RPMI7951 (cell line): Measurements from ENCODE around the gene CNDP1. TPM values are rescaled to one million over a fixed set of nuclear protein-coding genes. Genes with fewer than 3 reads are reported as not detected.

Experiments
- DNase-seq: peaks from one replicate; pipeline ENCODE4 v3.0.0-alpha.2; 2012; ENCODE audit warnings: low read depth
- total RNA-seq: library from RNA; depleted of rRNA; stranded (reverse); fragments of >200 nt; shearing (Covaris generic); gene quantifications from 2 replicates; pipeline ENCODE4 v1.2.3, GENCODE V29; 2014

CNDP1 gene
- total RNA-seq, 1 experiment from 2014 or later, result not detected

DNA sequence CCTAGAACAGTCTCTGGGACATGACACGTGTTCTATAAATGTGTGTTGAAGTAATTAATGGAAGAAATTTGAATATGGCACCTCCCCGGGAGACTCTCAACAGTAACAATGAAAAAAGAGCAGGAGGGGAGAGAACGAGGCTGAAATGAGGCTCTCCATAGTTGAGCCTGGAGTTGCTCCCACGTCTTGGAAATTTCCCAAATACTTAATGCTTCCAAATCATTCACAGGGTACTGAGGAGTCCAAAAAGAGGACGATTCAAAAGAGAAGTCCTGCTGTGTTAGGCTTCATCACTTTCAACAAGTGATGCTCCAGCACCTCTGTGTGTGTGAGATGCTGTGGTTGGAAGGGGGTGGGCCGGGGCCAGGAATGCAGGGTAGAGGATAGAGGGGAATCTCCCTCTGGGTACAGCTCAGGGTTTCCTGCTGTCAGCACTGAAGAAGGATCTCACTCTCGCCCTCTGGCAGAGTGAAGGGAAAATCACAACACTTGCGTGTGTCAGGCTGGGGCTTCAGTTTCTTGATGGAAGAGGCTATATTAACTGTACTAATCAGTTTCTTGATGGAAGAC, 45.3 kb downstream of the CNDP1 start:
- no peak for DNase-seq

DNA sequence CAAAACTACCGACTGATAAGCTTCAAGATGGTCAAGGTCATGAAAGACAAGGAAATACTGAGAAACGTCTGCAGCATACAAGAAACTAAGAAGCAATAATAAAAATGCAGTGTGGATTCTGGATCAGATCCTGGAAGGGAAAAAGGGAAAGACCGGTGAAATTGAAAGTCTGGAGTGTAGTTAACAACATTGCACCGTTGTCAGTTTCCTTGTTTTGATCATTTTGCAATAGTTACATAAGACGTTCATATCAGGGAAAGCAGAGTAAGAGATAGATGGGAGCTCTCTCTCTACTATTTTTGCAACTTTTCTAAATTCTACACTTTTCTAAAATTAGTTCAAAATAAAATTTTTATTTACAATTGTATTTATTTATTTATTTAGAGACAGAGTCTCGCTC, 48.3 kb downstream of the CNDP1 start:
- no peak for DNase-seq

DNA sequence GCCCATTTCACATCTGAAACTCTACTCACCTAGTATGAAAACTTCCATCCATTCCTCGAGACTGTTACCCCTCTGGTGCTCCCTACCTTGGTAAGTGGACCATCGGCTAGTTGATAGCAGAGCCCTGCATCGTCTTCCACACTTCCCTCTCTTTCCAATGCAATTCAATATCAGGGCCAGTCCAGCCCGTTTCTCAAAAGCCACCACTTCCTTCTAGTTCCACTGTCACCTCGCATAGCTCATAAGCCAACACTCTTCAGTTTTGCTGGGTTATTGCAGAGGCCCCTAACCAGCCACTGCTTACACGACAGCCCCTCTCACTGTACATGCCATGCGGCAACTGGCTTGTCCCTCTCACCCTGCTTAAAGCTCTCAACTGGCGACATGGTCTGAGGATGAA, 53.1 kb downstream of the CNDP1 start:
- no peak for DNase-seq

DNA sequence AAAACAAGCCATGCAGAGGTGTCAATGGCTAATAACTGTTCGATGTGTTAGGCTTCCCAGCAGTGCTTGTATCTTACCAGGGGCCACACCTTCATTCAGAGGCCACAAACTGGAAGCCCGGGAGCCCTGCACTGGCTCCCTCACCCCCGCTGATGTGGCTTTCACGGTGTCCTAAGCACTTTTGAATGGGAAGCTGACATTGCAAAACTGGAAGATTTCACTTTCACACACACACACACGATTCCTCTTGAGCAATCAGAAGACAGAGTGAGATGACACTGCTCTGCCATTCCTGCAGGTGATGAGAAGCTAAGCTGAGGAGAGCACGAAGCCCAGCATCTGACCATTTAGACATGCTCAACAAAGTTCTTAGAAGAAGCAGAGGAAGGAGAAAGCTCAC, 54.7 kb downstream of the CNDP1 start:
- DNase-seq, result no peak

- DNase-seq, result no peak
Observed at GRCh38 chr18:74589811-74590210, 55.5 kb downstream of the CNDP1 start.

- DNase-seq, result no peak
Observed at GRCh38 chr18:74590671-74591070, 56.4 kb downstream of the CNDP1 start.

DNA sequence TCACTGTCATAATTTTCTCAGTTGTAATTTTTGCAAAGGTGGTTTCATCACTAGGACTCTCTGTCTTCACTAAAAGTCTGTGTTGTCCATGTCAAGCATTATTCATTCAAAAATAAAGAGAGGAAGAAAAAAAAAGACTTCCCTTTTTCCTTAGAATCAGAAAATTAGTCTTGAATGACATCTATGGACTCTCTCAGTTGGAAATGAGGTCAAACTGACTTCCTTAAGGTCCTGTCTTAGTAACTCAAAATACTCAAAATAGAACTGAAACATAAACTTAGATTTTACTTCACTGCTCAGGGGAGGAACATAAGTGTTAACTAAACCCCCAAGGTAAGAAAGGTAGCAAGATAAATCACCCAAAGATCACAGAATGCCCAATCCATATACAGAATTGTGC, 61.1 kb downstream of the CNDP1 start:
- DNase-seq, result no peak

DNA sequence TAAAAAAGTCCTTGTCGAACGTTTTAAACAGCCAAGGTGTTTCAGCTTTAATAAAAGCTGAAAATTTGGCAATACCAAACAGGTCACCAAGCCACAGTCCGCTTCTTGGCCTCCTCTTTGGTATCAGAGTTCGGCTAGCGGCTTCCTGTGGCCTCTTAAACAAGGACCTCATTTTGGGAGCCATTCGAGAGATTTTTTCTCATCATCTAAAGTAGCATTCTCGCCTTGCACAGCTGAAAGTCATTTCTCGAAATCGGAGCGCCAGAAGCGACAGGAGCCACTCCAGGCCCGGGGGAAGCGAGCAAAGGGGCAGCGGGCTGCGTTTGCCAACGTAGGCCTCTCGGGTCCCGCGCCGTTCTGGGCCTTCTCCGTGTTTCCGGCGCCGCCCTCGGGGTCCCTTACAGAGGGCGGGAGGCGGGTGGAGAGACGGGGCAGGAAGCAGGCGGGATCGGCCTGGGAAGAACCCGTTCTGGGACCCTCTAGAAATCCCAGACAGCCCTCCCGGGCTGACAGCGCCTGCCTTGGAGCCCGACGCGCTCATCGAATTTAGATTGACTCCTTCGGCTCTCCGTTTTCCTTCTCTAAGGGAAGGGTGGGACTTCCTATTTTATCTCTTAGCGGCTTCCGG, 62.8 kb downstream of the CNDP1 start:
- peak; percentile 68 for DNase-seq

- DNase-seq, result peak; percentile 87
Observed at GRCh38 chr18:74597662-74598349, 63.5 kb downstream of the CNDP1 start, which contains the start of gene ZNF407. Gene ZNF407, plus strand, starts transcription at chr18:74597870. Its CDS starts 33,150 bp downstream, at chr18:74631020.

GRCh38 chr18:74598350-74599001, 64.2 kb downstream of the CNDP1 start:
- peak; percentile 50 for DNase-seq

DNA sequence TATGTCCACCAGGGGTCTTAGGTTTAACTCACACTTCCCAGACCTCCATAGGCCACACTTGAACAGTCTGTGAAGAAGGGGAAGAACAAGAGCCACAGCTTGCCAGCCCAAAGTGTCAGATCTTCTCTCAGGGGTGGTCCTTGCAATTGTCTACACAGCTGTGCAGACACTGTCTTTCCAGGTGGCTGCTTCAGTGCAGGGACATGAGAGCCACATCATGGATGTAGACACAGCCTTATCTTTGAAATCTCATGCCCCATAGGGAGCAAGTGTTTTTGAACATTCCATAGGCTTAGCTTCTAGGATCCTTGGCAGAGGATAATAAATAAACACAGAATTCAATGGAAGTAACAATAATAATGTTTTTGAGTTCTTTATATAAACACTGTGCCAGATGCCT, 70.1 kb downstream of the CNDP1 start:
- no peak for DNase-seq

GRCh38 chr18:74604774-74605173, 70.5 kb downstream of the CNDP1 start:
- DNase-seq, result no peak

DNA sequence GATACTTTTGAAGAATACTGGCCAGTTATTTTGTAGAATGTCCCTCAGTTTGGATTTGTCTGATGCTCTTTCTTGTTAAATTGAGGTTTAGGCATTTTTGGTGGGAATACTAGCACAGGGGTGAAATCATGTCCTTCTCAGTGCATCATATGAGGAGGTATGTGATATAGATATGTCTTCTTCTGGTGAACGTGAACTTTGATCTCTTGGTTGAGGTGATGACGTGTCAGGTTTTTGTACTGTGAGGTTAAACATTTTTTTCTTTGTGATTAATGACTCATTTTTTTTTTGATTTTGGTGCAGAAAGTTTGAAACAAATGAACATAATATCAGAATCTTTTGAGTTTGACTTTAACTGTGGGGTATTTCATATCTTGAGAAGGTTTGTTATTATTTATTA, 74.4 kb downstream of the CNDP1 start:
- no peak for DNase-seq

DNA sequence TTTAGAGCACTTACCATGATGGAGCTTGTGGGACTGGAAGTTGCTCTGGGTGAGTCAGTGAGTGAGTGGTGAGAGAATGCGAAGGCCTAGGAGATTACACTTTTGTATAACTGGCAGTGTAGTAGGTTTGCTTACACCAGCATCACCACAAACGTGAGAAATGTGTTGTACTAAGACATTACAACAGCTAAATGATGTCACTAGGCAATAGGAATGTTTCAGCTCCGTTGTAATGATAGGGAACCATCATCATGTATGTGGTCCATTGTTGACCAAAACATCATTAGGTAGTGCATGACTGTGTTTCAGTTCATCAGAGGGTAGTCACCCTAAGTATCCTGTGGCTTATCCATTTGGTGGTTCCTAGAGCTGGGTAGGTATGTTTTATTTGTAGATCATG, 75.2 kb downstream of the CNDP1 start:
- DNase-seq, result peak; percentile 9

- no peak for DNase-seq
Observed at GRCh38 chr18:74610051-74610615, 75.8 kb downstream of the CNDP1 start.

GRCh38 chr18:74610860-74611259, 76.6 kb downstream of the CNDP1 start:
- no peak for DNase-seq

DNA sequence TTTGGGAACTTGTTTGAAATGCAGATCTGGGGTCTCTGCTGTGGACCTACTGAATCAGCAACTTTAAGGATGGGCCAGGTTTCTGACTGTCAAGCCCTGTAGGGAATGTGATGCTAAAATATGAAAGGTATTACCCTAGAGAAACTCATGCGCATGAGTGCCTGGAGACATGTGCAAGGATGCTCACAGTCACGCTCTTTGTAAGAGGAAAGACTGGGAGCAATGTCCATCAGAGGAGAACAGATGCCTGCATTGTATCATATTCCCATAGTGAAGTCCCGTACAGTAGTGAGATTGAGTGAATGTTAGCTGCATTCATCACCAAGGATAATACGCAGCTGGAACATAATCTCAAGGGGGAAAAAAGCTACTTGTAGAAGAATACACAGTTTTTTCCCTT, 77.5 kb downstream of the CNDP1 start:
- DNase-seq, result peak; percentile 16

GRCh38 chr18:74613381-74613780, 79.1 kb downstream of the CNDP1 start:
- DNase-seq, result no peak

DNA sequence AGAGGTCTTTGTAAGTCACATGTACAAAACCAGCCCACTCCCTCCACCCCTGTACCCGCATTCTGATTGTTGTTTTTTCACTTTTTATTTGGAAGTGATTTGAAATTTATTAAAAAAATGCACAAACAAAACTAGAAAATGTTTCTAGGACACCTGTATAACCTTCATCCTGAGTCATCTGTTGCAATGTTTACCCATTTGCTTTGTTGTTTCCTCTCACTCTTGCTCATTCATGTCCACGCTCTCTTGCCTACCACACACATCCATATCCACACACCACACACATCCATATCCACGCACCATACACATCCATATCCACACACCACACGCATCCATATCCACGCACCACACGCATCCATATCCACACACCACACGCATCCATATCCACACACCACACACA, 82.2 kb downstream of the CNDP1 start:
- no peak for DNase-seq

GRCh38 chr18:74617486-74617885, 83.2 kb downstream of the CNDP1 start:
- DNase-seq, result no peak

- no peak for DNase-seq
Observed at GRCh38 chr18:74622072-74622471, 87.8 kb downstream of the CNDP1 start.

GRCh38 chr18:74623047-74623816, 88.9 kb downstream of the CNDP1 start:
- DNase-seq, result no peak
